ENCODE results near the gene GATAD2B.

The GATAD2B gene

GRCh38 chr1:153827168-153827964, 95.4 kb downstream of the GATAD2B start:
- DNase-seq = no peak

GRCh38 chr1:153818876-153819275, 103.9 kb downstream of the GATAD2B start:
- no peak for DNase-seq

- no peak for DNase-seq
Measured at GRCh38 chr1:153816283-153816889, 106.4 kb downstream of the GATAD2B start.

- no peak for DNase-seq
Measured at GRCh38 chr1:153805886-153806719, 116.7 kb downstream of the GATAD2B start.

GRCh38 chr1:153805042-153805745, 117.6 kb downstream of the GATAD2B start:
- peak; percentile 29 to 87 for DNase-seq

- no peak for DNase-seq
Measured at GRCh38 chr1:153804112-153804511, 118.7 kb downstream of the GATAD2B start.

- DNase-seq = no peak
Measured at GRCh38 chr1:153803470-153804056, 119.2 kb downstream of the GATAD2B start.

- no peak for DNase-seq
Measured at GRCh38 chr1:153801786-153802697, 120.7 kb downstream of the GATAD2B start.

GRCh38 chr1:153801028-153801625, 121.6 kb downstream of the GATAD2B start:
- no peak for DNase-seq

- no peak for DNase-seq
Measured at GRCh38 chr1:153800516-153800915, 122.3 kb downstream of the GATAD2B start.

GRCh38 chr1:153799566-153800465, 123.0 kb downstream of the GATAD2B start:
- DNase-seq = no peak

- DNase-seq = no peak
Measured at GRCh38 chr1:153799016-153799415, 123.8 kb downstream of the GATAD2B start.

- no peak for DNase-seq
Measured at GRCh38 chr1:153798468-153798780, 124.3 kb downstream of the GATAD2B start.

- DNase-seq = peak; percentile 13 to 60
Measured at GRCh38 chr1:153796786-153797659, 125.7 kb downstream of the GATAD2B start.

- no peak for DNase-seq
Measured at GRCh38 chr1:153795934-153796785, 126.6 kb downstream of the GATAD2B start.

GRCh38 chr1:153795330-153795837, 127.4 kb downstream of the GATAD2B start:
- DNase-seq = no peak

GRCh38 chr1:153794624-153795329, 128.0 kb downstream of the GATAD2B start:
- DNase-seq = no peak

All from bone marrow (tissue), 2 donors.